Upper lobe of left lung (tissue), 4 donors: ENCODE data around the gene IL1RAPL2.

Source experiments
- EP300 ChIP-seq, 4 donors: sonication (generic); formaldehyde crosslinking; IDR thresholded peaks; one replicate each; pipeline ENCODE4 v1.5.1; 2017; ENCODE audit warnings: antibody characterized with exemption in 4 of 4, control low read depth in 2 of 4
- POLR2A ChIP-seq, 4 donors: fragments of 450-650 bp; IDR thresholded peaks; one replicate each; pipeline ENCODE4 v1.5.1; 2016 to 2017; ENCODE audit warnings: antibody characterized with exemption in 4 of 4, mild to moderate bottlenecking in 2 of 4
- POLR2AphosphoS5 ChIP-seq, 2 donors: sonication (generic); formaldehyde crosslinking; IDR thresholded peaks; one replicate each; pipeline ENCODE4 v1.5.1; 2017; ENCODE audit warnings: antibody characterized with exemption in 2 of 2
- TF ChIP-seq, protein P1 (sequence below), 6 experiments: fragments of 450-650 bp in 4 of 6; fragments of 200-600 bp in 2 of 6; sonication (generic) in 2 of 6; IDR thresholded peaks; one replicate each; pipeline ENCODE4 v1.5.1; 2016 to 2019; ENCODE audit warnings: antibody characterized with exemption in 6 of 6

DNA sequence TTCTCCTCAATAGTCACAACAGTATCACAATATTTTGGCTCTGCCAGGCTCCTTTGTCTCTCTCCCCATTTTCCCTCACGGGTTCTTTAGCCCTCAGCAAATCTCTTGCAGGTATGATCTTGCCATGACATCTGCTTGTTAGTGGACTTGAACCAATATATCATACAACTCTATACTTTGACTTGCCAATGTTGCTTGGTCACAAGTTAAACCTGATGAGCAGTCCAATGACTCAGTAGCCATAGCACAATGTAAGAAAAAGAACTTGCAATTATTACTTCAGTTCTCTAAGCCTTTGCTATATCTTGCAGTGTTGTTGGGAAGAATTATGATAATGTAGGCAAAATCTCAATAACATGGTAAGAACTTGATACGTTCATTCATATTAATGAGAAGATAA, 1081.8 kb downstream of the IL1RAPL2 start:
- TF ChIP-seq, protein P1, sequence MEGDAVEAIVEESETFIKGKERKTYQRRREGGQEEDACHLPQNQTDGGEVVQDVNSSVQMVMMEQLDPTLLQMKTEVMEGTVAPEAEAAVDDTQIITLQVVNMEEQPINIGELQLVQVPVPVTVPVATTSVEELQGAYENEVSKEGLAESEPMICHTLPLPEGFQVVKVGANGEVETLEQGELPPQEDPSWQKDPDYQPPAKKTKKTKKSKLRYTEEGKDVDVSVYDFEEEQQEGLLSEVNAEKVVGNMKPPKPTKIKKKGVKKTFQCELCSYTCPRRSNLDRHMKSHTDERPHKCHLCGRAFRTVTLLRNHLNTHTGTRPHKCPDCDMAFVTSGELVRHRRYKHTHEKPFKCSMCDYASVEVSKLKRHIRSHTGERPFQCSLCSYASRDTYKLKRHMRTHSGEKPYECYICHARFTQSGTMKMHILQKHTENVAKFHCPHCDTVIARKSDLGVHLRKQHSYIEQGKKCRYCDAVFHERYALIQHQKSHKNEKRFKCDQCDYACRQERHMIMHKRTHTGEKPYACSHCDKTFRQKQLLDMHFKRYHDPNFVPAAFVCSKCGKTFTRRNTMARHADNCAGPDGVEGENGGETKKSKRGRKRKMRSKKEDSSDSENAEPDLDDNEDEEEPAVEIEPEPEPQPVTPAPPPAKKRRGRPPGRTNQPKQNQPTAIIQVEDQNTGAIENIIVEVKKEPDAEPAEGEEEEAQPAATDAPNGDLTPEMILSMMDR (IDR thresholded peaks at IDR 0.05): no peak
- TF ChIP-seq EP300 (IDR thresholded peaks at IDR 0.05): no peak
- no peak for TF ChIP-seq POLR2AphosphoS5 (IDR thresholded peaks at IDR 0.05)
- no peak for TF ChIP-seq POLR2A (IDR thresholded peaks at IDR 0.05)
